ENCODE data around the gene GPC6. TPM values are rescaled to one million over a fixed set of nuclear protein-coding genes. Genes with fewer than 3 reads are reported as not detected.

Gene GPC6
- total RNA-seq, 1 experiment from 2014 or later: 0.22 TPM

DNA sequence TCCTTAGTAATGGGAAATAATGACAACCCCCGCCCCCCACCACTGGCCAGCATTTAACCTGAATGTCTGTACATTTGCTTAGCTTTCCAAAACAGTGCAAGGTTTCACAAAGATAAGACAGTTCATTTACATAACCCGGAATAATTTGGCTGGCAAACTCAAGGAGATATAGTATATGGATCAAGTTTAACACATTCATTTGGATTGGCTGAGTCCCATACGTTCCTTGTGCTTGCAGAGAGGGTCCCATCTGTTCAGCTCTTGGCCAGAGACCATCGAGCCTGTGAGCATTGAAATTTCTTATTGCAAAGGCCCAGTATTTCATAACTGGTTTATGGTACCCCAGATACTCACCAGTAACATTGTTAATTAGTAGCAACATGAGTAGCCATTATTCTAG lies 116.5 kb downstream of the GPC6 start (continued):
- no peak for TF ChIP-seq YY1 (IDR thresholded peaks at IDR 0.05; ENCODE audit: extremely low read depth, insufficient replicate concordance, low read depth, low read length)
- TF ChIP-seq CBX3 (IDR thresholded peaks at IDR 0.05; ENCODE audit: low read depth): no peak
- no peak for TF ChIP-seq SRF (IDR thresholded peaks at IDR 0.05; ENCODE audit: low read depth)
- TF ChIP-seq RAD21 (IDR thresholded peaks at IDR 0.05; ENCODE audit: low read depth): no peak
- TF ChIP-seq, protein P1, sequence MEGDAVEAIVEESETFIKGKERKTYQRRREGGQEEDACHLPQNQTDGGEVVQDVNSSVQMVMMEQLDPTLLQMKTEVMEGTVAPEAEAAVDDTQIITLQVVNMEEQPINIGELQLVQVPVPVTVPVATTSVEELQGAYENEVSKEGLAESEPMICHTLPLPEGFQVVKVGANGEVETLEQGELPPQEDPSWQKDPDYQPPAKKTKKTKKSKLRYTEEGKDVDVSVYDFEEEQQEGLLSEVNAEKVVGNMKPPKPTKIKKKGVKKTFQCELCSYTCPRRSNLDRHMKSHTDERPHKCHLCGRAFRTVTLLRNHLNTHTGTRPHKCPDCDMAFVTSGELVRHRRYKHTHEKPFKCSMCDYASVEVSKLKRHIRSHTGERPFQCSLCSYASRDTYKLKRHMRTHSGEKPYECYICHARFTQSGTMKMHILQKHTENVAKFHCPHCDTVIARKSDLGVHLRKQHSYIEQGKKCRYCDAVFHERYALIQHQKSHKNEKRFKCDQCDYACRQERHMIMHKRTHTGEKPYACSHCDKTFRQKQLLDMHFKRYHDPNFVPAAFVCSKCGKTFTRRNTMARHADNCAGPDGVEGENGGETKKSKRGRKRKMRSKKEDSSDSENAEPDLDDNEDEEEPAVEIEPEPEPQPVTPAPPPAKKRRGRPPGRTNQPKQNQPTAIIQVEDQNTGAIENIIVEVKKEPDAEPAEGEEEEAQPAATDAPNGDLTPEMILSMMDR (IDR thresholded peaks at IDR 0.05 in 2 of 3, conservative IDR thresholded peaks at IDR 0.05 in 1 of 3; ENCODE audit: borderline replicate concordance in 1 of 3, insufficient read depth in 1 of 3, low read depth in 2 of 3, low read length in 2 of 3): no peak
- no peak for TF ChIP-seq EGR1 (IDR thresholded peaks at IDR 0.05; ENCODE audit: low read depth)
- no peak for TF ChIP-seq ZNF274 (IDR thresholded peaks at IDR 0.05; ENCODE audit: low read depth, low read length)
- TF ChIP-seq, protein P2, sequence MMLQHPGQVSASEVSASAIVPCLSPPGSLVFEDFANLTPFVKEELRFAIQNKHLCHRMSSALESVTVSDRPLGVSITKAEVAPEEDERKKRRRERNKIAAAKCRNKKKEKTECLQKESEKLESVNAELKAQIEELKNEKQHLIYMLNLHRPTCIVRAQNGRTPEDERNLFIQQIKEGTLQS (IDR thresholded peaks at IDR 0.05): no peak
- TF ChIP-seq POLR2AphosphoS5 (IDR thresholded peaks at IDR 0.05; ENCODE audit: low read depth, low read length): no peak
- no peak for TF ChIP-seq EZH2phosphoT487 (IDR thresholded peaks at IDR 0.05; ENCODE audit: borderline replicate concordance)
- no peak for TF ChIP-seq JUND (IDR thresholded peaks at IDR 0.05)
- TF ChIP-seq EZH2 (IDR thresholded peaks at IDR 0.05): no peak
- no peak for TF ChIP-seq CEBPB (IDR thresholded peaks at IDR 0.05; ENCODE audit: low read depth)

DNA sequence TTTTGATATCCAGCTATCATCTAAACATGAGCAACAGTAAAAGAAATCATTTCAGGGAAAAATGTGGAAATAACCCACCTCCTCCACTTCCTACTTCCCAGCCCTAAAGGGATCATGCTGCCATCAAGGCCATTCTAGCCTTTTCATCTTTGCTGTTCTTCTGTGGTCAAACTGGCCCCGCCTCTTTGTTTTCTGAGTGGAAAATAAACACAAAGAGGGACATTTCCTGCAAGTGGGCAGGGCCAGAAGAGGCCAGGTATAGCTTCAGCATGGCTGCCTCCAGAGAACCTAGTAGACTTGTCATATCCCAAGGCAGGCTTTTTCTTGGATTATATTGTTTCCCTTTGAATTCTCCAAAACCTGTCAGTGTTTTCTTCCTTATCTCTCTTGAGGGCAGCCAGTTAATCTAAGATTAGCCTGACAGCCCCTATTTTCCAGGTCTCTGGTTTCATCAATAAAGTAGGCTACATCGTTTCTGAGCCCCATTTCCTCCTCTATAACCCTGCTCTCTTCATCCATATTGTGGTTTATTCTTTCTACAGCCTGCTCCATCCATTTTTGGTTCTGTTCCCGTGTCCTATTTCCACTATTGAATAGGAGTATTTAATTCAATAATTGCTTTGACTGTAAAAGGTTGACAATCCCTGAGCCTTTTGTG lies 117.6 kb downstream of the GPC6 start:
- no peaks in the 10 kb centered on the region for H3K36me3 ChIP-seq (ENCODE audit: control insufficient read depth in 1 of 2, insufficient read depth in 2 of 2, low read length in 2 of 2)
- no TSS peak for BruUV-seq (replicated peaks)
- DNase-seq (ENCODE audit: low read depth, low spot score) (no peak), ATAC-seq (no peak)
- peaks cover 17 to 19% of the 10 kb centered on the region in 2 experiments; a peak in 3 of 4 replicates for H3K9me3 ChIP-seq (ENCODE audit: control insufficient read depth in 1 of 2, insufficient read depth in 1 of 2, low read depth in 1 of 2, low read length in 2 of 2)
- POLR2A ChIA-PET: no interaction called here
- H3K27ac ChIP-seq (ENCODE audit: low read depth, low read length): no peak overlapping the region
- H3K27me3 ChIP-seq (ENCODE audit: insufficient read depth, low read length): no peaks in the 10 kb centered on the region
- H3K4me3 ChIP-seq (replicated peaks in 1 of 2; ENCODE audit: low read depth in 1 of 2, low read length in 2 of 2): no peak overlapping the region
- intact Hi-C loops (cut with micrococcal nuclease): no loop called here
- H3K4me2 ChIP-seq (ENCODE audit: low read length): no peak overlapping the region
- CTCF ChIA-PET: no interaction called here
- H3K9ac ChIP-seq (ENCODE audit: low read length): no peak overlapping the region
- no peak overlapping the region for H2AFZ ChIP-seq (ENCODE audit: low read depth, low read length, poor library complexity, severe bottlenecking)
- no peaks in the 10 kb centered on the region for H3K79me2 ChIP-seq (ENCODE audit: insufficient read depth, low read length)
- no peaks in the 10 kb centered on the region; a peak in 1 of 4 replicates for H3K4me1 ChIP-seq (ENCODE audit: control insufficient read depth in 1 of 2, insufficient read depth in 2 of 2, low read length in 2 of 2)
- no peaks in the 10 kb centered on the region for H4K20me1 ChIP-seq (ENCODE audit: insufficient read depth)
- H3K9me2 ChIP-seq (ENCODE audit: insufficient read depth): no peaks in the 10 kb centered on the region
- RAD21 ChIA-PET (ENCODE audit: low non-redundant PET in 1 of 2, low total read pairs in 2 of 2, uncharacterized antibody in 2 of 2, unreplicated experiment in 2 of 2): no interaction called here
- TF ChIP-seq, protein P3, sequence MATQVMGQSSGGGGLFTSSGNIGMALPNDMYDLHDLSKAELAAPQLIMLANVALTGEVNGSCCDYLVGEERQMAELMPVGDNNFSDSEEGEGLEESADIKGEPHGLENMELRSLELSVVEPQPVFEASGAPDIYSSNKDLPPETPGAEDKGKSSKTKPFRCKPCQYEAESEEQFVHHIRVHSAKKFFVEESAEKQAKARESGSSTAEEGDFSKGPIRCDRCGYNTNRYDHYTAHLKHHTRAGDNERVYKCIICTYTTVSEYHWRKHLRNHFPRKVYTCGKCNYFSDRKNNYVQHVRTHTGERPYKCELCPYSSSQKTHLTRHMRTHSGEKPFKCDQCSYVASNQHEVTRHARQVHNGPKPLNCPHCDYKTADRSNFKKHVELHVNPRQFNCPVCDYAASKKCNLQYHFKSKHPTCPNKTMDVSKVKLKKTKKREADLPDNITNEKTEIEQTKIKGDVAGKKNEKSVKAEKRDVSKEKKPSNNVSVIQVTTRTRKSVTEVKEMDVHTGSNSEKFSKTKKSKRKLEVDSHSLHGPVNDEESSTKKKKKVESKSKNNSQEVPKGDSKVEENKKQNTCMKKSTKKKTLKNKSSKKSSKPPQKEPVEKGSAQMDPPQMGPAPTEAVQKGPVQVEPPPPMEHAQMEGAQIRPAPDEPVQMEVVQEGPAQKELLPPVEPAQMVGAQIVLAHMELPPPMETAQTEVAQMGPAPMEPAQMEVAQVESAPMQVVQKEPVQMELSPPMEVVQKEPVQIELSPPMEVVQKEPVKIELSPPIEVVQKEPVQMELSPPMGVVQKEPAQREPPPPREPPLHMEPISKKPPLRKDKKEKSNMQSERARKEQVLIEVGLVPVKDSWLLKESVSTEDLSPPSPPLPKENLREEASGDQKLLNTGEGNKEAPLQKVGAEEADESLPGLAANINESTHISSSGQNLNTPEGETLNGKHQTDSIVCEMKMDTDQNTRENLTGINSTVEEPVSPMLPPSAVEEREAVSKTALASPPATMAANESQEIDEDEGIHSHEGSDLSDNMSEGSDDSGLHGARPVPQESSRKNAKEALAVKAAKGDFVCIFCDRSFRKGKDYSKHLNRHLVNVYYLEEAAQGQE (IDR thresholded peaks at IDR 0.05; ENCODE audit: low read depth): no peak
- TF ChIP-seq ELF1 (IDR thresholded peaks at IDR 0.05; ENCODE audit: borderline replicate concordance, low read depth): no peak
- no peak for TF ChIP-seq JUND (IDR thresholded peaks at IDR 0.05)
- no peak for TF ChIP-seq CBX3 (IDR thresholded peaks at IDR 0.05; ENCODE audit: low read depth)
- TF ChIP-seq ZNF274 (IDR thresholded peaks at IDR 0.05; ENCODE audit: low read depth, low read length): no peak
- no peak for TF ChIP-seq EGR1 (IDR thresholded peaks at IDR 0.05; ENCODE audit: low read depth)
- TF ChIP-seq, protein P4, sequence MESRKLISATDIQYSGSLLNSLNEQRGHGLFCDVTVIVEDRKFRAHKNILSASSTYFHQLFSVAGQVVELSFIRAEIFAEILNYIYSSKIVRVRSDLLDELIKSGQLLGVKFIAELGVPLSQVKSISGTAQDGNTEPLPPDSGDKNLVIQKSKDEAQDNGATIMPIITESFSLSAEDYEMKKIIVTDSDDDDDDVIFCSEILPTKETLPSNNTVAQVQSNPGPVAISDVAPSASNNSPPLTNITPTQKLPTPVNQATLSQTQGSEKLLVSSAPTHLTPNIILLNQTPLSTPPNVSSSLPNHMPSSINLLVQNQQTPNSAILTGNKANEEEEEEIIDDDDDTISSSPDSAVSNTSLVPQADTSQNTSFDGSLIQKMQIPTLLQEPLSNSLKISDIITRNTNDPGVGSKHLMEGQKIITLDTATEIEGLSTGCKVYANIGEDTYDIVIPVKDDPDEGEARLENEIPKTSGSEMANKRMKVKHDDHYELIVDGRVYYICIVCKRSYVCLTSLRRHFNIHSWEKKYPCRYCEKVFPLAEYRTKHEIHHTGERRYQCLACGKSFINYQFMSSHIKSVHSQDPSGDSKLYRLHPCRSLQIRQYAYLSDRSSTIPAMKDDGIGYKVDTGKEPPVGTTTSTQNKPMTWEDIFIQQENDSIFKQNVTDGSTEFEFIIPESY (IDR thresholded peaks at IDR 0.05; ENCODE audit: extremely low read depth, insufficient replicate concordance, low read length): no peak
- no peak for TF ChIP-seq EZH2 (IDR thresholded peaks at IDR 0.05)
- no peak for TF ChIP-seq SIN3A (IDR thresholded peaks at IDR 0.05; ENCODE audit: low read depth)
